ENCODE results near the gene ERICH3. TPM values are rescaled to one million over a fixed set of nuclear protein-coding genes. Genes with fewer than 3 reads are reported as not detected.
A peak's percentile ranks its signal among the peaks of the same experiment; 100 is the strongest.

Gene ERICH3
- total and polyA plus RNA-seq, 9 donors = 0.05 to 10.9 (median 0.48) TPM

DNA sequence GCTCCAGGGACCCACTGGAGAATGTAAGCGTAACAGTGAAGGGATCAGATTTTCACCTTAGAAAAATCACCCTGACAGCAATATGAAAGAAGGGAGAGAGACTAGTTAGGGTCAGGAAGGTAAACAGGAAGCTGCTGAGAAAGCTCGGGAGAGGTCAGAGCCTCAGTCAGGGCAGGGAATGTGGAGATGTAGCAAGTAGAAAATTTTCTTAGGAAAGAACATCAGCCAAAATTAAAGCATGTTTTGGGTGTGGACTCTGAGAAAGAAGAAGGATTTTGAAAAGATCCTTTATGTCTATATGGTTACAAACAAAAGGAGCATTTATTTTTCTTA lies 16.7 kb upstream of the ERICH3 start:
- Histone ChIP-seq H3K4me1 (ENCODE audit: insufficient read depth) (no peaks in the 10 kb centered on the region), H3K4me3 (no peak overlapping the region), H3K27me3 (no peaks in the 10 kb centered on the region), H3K36me3 (no peaks in the 10 kb centered on the region), H3K27ac (peak overlapping the region in 1 of 2 donors; percentile 15), H3K9me3 (no peaks in the 10 kb centered on the region)
- 0 to 21% (median 1%) methylated on average over 2 of the region's 2 CpGs for WGBS, 3 donors
- intact Hi-C loops (cut with DNase I) = no loop called here
- TF ChIP-seq CTCF (IDR thresholded peaks at IDR 0.05) (no peak), POLR2A (IDR thresholded peaks at IDR 0.05) (no peak), EP300 (IDR thresholded peaks at IDR 0.05) (no peak)
- no peak for DNase-seq

DNA sequence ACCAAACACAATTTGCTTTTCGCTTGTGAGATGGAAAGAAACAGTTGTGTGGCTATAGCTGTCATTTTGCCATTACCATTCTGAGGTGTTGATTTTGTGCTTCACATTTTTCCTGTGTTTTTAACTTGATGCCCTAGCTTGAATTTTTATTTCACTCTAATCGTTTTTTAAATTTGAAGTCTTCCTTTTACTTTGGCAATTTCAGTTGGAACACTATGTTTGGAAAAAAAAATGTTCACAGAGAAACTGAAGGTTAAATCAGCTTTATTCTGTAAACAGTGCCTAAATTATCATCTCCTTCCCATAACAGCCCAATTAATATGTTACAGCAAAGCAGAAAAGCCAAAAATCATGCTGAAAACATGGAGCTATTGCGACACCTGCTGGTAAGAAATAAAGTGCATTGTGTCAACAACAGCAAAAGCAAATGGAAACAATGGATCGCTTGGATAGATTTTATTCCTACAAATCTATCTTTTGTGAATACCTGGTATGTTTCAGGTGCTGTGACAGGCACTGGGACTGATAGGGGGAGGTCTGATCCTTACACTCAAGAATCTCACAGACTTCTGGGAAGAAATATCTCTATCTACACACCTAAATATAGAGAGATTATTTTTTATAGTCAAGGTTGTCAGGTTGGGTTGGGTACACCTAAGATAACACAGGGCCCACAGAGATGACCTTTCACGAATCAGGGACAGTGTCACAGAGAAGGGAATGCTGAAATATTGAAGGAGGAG lies 16.2 kb upstream of the ERICH3 start:
- WGBS, 3 donors = 5 to 12% (median 5%) methylated on average over 5 of the region's 5 CpGs
- Histone ChIP-seq H3K4me3 (no peak overlapping the region), H3K27me3 (no peaks in the 10 kb centered on the region), H3K36me3 (no peaks in the 10 kb centered on the region), H3K4me1 (ENCODE audit: insufficient read depth) (no peaks in the 10 kb centered on the region), H3K9me3 (no peaks in the 10 kb centered on the region), H3K27ac (peak overlapping the region in 1 of 2 donors; percentile 15)
- intact Hi-C loops (cut with DNase I) = no loop called here
- DNase-seq = peak in 4 of 5 donors; percentile 11 to 53 (median 24)
- TF ChIP-seq CTCF (IDR thresholded peaks at IDR 0.05) (peak; percentile 56 to 76 (median 69)), POLR2A (IDR thresholded peaks at IDR 0.05) (no peak)

- Histone ChIP-seq H3K4me1 (ENCODE audit: insufficient read depth) (no peaks in the 10 kb centered on the region), H3K27me3 (no peaks in the 10 kb centered on the region), H3K36me3 (no peaks in the 10 kb centered on the region), H3K4me3 (no peak overlapping the region), H3K9me3 (no peaks in the 10 kb centered on the region), H3K27ac (no peak overlapping the region)
- intact Hi-C loops (cut with DNase I) = no loop called here
- 93 to 98% (median 93%) methylated on average over 4 of the region's 4 CpGs for WGBS, 3 donors
- TF ChIP-seq CTCF (IDR thresholded peaks at IDR 0.05) = no peak
- TF ChIP-seq EP300 (IDR thresholded peaks at IDR 0.05) = no peak
- TF ChIP-seq POLR2A (IDR thresholded peaks at IDR 0.05) = no peak
- DNase-seq = no peak
Observed at GRCh38 chr1:74686928-74687327, 13.3 kb upstream of the ERICH3 start.

- H3K4me1 ChIP-seq (ENCODE audit: insufficient read depth) = no peaks in the 10 kb centered on the region
- TF ChIP-seq CTCF (IDR thresholded peaks at IDR 0.05) (no peak), POLR2A (IDR thresholded peaks at IDR 0.05) (no peak), EP300 (IDR thresholded peaks at IDR 0.05) (no peak)
- no peak overlapping the region for H3K4me3 ChIP-seq
- H3K36me3 ChIP-seq = no peaks in the 10 kb centered on the region
- intact Hi-C loops (cut with DNase I) = no loop called here
- no peak overlapping the region for H3K27ac ChIP-seq
- H3K27me3 ChIP-seq = no peaks in the 10 kb centered on the region
- H3K9me3 ChIP-seq = no peaks in the 10 kb centered on the region
- WGBS, 3 donors = 89 to 93% (median 93%) methylated on average over 2 of the region's 2 CpGs
- no peak for DNase-seq
Observed at GRCh38 chr1:74684301-74684700, 10.7 kb upstream of the ERICH3 start.

Data from ovary (tissue), 9 donors.